ENCODE data around the gene LHPP.

Gene LHPP

DNA sequence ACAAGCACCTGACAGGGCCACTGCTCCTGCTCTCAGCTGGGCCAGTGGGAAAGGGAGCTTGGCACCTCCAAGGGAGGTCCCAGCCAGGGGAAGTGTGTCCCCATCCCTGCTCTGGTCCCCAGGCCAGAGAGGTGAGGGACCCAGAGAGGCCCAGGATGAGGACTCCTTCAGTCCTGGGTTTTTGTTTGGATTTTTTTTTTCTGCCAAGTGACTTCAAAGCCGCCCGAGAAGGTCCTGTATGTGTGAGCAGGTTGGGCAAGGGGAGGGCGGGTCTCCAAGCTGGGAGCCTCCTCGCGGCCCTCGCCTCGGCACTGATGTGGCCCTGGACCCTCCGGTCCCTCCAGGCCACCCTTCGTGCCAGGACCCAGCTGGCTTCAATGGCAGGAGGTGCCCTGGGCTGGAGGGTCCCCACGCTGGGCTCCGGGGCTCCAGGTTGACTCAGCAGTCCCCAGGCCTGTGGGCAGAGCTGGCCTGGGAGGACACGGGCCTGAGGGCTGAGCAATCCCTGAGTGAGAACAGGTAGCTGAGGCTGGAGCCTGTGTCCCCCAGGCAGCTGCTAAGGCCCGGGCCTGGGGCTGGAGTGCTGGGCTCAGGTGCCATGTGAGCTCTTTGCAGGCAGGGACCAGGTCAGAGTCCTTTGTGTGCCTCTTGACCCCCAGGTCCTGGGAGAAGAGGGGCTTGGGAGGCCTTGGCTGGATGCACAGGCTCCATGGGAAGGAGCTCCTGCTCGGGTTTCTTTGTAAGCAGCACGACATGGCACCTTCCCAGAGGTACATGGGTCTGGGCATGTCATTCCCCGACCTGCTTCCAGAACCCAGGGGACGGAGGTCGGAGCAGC, 142.0 kb downstream of the LHPP start:
- H3K27me3 ChIP-seq (ENCODE audit: insufficient read depth, poor library complexity, severe bottlenecking) = no peaks in the 10 kb centered on the region
- H3K4me3 ChIP-seq (replicated peaks; ENCODE audit: insufficient read depth, low read length) = no peak overlapping the region
- TF ChIP-seq SPI1 (IDR thresholded peaks at IDR 0.05; ENCODE audit: borderline replicate concordance, low read depth) (no peak), GABPA (IDR thresholded peaks at IDR 0.05; ENCODE audit: low read depth) (no peak), POLR2AphosphoS5 (IDR thresholded peaks at IDR 0.05; ENCODE audit: low read depth) (no peak)
- TF ChIP-seq, protein P1, sequence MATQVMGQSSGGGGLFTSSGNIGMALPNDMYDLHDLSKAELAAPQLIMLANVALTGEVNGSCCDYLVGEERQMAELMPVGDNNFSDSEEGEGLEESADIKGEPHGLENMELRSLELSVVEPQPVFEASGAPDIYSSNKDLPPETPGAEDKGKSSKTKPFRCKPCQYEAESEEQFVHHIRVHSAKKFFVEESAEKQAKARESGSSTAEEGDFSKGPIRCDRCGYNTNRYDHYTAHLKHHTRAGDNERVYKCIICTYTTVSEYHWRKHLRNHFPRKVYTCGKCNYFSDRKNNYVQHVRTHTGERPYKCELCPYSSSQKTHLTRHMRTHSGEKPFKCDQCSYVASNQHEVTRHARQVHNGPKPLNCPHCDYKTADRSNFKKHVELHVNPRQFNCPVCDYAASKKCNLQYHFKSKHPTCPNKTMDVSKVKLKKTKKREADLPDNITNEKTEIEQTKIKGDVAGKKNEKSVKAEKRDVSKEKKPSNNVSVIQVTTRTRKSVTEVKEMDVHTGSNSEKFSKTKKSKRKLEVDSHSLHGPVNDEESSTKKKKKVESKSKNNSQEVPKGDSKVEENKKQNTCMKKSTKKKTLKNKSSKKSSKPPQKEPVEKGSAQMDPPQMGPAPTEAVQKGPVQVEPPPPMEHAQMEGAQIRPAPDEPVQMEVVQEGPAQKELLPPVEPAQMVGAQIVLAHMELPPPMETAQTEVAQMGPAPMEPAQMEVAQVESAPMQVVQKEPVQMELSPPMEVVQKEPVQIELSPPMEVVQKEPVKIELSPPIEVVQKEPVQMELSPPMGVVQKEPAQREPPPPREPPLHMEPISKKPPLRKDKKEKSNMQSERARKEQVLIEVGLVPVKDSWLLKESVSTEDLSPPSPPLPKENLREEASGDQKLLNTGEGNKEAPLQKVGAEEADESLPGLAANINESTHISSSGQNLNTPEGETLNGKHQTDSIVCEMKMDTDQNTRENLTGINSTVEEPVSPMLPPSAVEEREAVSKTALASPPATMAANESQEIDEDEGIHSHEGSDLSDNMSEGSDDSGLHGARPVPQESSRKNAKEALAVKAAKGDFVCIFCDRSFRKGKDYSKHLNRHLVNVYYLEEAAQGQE (IDR thresholded peaks at IDR 0.05; ENCODE audit: insufficient replicate concordance, low read depth) = no peak
- TF ChIP-seq, protein P2, sequence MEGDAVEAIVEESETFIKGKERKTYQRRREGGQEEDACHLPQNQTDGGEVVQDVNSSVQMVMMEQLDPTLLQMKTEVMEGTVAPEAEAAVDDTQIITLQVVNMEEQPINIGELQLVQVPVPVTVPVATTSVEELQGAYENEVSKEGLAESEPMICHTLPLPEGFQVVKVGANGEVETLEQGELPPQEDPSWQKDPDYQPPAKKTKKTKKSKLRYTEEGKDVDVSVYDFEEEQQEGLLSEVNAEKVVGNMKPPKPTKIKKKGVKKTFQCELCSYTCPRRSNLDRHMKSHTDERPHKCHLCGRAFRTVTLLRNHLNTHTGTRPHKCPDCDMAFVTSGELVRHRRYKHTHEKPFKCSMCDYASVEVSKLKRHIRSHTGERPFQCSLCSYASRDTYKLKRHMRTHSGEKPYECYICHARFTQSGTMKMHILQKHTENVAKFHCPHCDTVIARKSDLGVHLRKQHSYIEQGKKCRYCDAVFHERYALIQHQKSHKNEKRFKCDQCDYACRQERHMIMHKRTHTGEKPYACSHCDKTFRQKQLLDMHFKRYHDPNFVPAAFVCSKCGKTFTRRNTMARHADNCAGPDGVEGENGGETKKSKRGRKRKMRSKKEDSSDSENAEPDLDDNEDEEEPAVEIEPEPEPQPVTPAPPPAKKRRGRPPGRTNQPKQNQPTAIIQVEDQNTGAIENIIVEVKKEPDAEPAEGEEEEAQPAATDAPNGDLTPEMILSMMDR (IDR thresholded peaks at IDR 0.05; ENCODE audit: insufficient read depth, low read length) = no peak
- H3K27ac ChIP-seq (replicated peaks) = no peak overlapping the region
- DNase-seq (ENCODE audit: low read depth in 1 of 2, low spot score in 1 of 2) = no peak

DNA sequence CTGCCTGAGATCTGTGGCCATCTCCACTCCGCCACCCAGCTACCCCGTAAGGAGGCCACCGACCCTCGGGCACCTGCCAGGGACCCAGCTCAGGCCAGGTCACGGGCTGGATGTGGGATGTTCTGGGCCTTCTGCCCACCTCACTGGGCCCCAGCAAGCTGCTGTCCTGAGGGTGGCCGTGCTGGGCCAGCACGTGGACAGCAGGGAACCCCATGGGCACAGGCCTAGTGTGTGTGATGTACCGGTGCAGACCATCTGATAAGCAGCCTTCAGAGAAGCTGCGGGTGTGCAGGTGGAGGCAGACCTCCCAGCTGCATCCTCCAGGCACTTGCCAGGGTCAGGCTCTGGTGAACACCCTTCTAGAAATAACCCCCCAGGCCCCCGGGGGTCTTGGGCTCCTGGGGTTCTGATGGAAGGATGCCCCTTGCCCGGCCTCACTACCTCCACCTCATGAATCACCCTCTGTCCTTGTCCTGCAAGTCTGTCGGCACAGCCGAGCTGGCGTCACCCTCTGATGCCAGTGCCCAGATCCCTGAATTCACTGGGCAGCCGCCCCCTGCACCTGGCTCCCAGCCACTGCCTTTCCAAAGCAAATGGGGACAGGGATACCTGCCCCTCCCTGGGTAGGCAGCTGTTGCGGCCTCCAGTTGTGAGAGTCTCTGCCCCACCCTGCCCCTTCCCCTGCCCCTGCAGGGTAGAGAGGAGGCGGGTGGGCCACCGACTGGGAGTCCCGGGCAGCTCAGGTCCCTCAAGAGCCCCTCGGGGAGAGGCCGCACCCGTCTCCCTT, 142.8 kb downstream of the LHPP start:
- DNase-seq (ENCODE audit: low read depth in 1 of 2, low spot score in 1 of 2) = no peak
- Histone ChIP-seq H3K27me3 (ENCODE audit: insufficient read depth, poor library complexity, severe bottlenecking) (no peaks in the 10 kb centered on the region), H3K4me3 (replicated peaks; ENCODE audit: insufficient read depth, low read length) (no peak overlapping the region), H3K27ac (replicated peaks) (no peak overlapping the region)
- TF ChIP-seq SPI1 (IDR thresholded peaks at IDR 0.05; ENCODE audit: borderline replicate concordance, low read depth) = no peak
- TF ChIP-seq, protein P1 (IDR thresholded peaks at IDR 0.05; ENCODE audit: insufficient replicate concordance, low read depth) = no peak
- TF ChIP-seq POLR2AphosphoS5 (IDR thresholded peaks at IDR 0.05; ENCODE audit: low read depth) = no peak
- TF ChIP-seq, protein P2 (IDR thresholded peaks at IDR 0.05; ENCODE audit: insufficient read depth, low read length) = no peak
- TF ChIP-seq GABPA (IDR thresholded peaks at IDR 0.05; ENCODE audit: low read depth) = no peak

DNA sequence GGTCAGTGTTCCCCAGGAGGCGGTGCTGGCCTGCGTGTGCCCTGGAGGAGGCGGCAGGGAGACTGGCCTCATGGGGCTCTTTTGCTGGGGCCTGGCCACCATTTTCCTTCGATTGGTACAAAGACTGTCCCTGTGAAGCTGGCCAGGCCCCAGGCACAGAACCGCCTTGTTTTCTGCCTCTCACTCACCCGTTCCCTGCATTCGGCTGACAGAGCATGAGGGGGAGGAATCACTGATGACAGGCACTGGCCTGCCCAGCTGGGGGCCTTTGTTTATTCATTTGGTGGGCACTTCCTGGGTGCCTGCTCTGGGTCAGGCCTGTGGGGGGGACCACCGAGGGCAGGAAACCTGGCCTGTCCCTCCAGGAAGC, 143.4 kb downstream of the LHPP start:
- TF ChIP-seq GABPA (IDR thresholded peaks at IDR 0.05; ENCODE audit: low read depth) (no peak), POLR2AphosphoS5 (IDR thresholded peaks at IDR 0.05; ENCODE audit: low read depth) (no peak)
- Histone ChIP-seq H3K4me3 (replicated peaks; ENCODE audit: insufficient read depth, low read length) (no peak overlapping the region), H3K27me3 (ENCODE audit: insufficient read depth, poor library complexity, severe bottlenecking) (no peaks in the 10 kb centered on the region), H3K27ac (replicated peaks) (no peak overlapping the region)
- no peak for DNase-seq (ENCODE audit: low read depth in 1 of 2, low spot score in 1 of 2)

DNA sequence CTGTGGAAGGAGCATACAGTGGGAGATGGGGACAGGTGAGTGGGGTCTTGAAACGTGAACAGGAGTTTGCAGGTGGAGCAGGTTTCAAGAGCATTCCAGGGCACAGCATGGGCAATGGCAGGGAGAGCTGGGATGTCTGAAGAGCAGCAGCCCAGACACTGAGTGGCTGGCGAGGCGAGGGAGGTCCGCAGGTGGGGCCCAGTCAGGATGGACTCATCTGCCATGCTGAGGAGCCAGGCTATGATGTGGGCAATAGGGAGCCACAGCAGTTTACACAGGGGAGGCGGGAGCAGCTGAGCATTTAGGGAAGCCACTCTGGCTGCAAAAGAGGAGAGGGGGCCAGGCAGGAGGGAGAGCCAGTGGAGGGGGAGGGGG, 143.8 kb downstream of the LHPP start:
- no peak overlapping the region for H3K27ac ChIP-seq (replicated peaks)
- DNase-seq (ENCODE audit: low read depth in 1 of 2, low spot score in 1 of 2) = no peak
- H3K27me3 ChIP-seq (ENCODE audit: insufficient read depth, poor library complexity, severe bottlenecking) = no peaks in the 10 kb centered on the region
- no peak for TF ChIP-seq SPI1 (IDR thresholded peaks at IDR 0.05; ENCODE audit: borderline replicate concordance, low read depth)
- no peak for TF ChIP-seq GABPA (IDR thresholded peaks at IDR 0.05; ENCODE audit: low read depth)
- TF ChIP-seq, protein P1 (IDR thresholded peaks at IDR 0.05; ENCODE audit: insufficient replicate concordance, low read depth) = no peak
- TF ChIP-seq, protein P2 (IDR thresholded peaks at IDR 0.05; ENCODE audit: insufficient read depth, low read length) = no peak
- TF ChIP-seq POLR2AphosphoS5 (IDR thresholded peaks at IDR 0.05; ENCODE audit: low read depth) = no peak
- no peak overlapping the region for H3K4me3 ChIP-seq (replicated peaks; ENCODE audit: insufficient read depth, low read length)
